Measurements from ENCODE around the gene DAGLA.

DAGLA gene

DNA sequence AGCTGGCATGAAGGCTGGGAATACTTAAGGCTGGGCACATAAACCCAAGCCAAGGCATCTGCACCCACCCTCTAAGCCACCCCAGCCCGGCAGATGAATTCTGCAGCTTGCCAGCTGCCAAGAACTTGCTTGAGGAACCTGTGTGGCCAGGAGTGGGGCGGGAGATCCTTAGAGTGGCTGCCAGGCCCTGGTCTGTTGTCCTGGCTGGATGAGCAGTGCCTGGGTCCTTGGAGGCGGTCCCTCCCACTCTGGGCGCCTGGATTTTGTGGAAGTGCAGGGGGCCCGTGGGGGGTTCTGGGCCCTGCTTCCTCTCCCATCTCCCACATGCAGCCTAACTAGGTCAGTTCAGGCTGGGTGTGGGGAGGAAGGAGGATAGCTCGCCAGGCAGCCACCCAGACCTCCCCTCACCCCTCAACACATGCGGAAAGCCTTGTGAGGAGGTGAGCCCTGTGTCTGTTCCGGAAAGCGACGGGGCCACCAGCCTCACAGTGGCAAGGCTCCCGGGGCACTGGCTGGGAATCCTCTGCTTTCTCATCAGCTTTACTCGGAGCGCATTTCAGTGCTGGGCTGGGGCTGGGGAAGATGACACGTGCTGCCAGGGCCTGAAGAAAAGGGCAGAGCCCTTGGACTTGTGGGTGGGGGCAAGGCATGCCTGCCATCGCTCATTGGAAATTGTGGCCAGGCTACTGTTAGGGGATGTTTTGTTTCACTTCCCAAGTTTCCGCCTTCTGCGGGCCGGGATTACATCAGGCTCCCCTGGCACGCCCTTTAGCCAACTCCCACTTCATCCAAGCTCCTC lies 8.4 kb downstream of the DAGLA start:
- no peak for DNase-seq (ENCODE audit: low read depth in 2 of 2, low spot score in 1 of 2)

DNA sequence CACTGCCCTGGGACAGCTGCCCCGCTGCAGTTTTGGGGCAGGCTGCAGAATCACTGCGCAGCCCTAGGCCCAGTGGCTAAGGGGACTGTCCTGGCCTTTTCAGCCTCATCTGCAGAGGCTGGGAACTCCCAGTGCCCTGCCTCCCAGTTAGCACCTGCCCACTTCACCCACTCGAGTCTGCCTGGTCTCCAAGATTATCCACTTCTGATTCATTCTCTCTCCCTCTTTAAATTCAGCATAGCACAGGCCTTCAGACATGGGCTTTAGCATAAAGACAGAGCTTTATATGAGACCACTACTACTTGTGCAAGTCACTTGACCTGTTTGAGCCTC lies 8.9 kb downstream of the DAGLA start:
- no peak for DNase-seq (ENCODE audit: low read depth in 2 of 2, low spot score in 1 of 2)

DNA sequence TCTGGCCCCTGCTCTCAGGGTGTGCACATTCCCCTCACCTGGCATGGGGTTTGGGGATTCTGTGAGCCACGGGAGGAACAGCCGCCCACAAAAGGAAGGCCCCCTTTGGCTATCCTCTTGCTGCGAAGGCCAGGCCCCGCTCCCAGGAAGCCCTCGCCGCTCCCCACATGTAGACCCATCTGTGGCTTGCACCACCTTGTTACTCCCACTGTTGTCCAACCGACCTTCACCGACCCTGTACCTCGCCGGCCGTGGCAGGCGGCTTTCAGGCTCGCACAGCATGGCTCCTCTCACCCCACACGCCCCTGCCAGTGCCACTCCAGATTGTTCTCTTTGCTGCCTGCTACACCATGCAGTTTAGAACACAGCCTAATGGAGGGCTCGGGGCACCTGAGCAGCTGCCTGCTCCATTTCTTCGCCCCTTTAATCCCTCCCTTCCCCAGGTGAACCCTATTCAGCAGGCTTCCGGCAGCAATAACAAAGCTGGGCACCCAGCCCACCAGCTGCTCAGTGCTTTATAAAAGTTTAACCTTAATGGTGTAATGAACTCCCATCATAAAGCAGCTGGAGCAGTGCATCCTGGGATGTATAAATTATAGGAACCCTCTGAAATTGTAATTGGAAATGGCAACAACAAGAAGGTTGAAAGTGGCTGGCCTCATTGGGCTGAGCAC lies 10.7 kb downstream of the DAGLA start:
- DNase-seq (ENCODE audit: low read depth in 2 of 2, low spot score in 1 of 2) = no peak

GRCh38 chr11:61691380-61692156 lies 11.4 kb downstream of the DAGLA start:
- no peak for DNase-seq (ENCODE audit: low read depth in 2 of 2, low spot score in 1 of 2)

DNA sequence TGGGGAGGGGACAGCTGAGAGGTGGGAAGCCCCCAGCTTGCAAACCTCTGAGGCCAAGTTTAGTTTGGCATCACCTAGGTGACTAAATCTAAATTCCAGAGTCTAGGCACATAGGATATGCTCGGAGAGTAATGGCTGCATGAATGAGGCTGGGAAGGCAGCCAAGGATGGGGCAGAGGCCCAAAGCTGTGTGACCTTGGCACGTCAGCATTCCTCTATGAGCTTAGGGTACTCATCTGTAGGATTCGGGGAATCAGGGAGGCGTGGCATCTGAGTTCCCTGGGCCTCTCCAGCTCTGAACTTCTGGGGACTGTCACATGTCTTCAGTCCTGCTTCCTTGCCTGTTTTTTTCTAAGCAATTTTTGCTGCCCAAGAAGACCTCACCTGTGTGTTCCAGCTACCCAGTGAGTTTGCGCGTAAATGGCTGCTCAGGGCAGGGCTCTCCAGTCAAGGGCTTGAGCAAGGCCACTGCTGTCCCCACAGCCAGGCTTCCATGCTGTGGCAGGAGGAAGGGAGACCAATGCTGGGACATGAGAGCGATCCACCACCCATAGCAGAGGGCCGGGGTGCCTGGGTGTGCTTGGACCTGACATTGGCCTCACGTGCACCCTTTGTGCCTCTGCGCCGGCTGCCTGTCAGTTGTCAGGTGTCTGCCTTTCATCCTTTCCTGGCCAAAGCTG lies 13.9 kb downstream of the DAGLA start:
- DNase-seq (ENCODE audit: low read depth in 2 of 2, low spot score in 1 of 2) = no peak

GRCh38 chr11:61694602-61694939 lies 14.4 kb downstream of the DAGLA start:
- no peak for DNase-seq (ENCODE audit: low read depth in 2 of 2, low spot score in 1 of 2)

DNA sequence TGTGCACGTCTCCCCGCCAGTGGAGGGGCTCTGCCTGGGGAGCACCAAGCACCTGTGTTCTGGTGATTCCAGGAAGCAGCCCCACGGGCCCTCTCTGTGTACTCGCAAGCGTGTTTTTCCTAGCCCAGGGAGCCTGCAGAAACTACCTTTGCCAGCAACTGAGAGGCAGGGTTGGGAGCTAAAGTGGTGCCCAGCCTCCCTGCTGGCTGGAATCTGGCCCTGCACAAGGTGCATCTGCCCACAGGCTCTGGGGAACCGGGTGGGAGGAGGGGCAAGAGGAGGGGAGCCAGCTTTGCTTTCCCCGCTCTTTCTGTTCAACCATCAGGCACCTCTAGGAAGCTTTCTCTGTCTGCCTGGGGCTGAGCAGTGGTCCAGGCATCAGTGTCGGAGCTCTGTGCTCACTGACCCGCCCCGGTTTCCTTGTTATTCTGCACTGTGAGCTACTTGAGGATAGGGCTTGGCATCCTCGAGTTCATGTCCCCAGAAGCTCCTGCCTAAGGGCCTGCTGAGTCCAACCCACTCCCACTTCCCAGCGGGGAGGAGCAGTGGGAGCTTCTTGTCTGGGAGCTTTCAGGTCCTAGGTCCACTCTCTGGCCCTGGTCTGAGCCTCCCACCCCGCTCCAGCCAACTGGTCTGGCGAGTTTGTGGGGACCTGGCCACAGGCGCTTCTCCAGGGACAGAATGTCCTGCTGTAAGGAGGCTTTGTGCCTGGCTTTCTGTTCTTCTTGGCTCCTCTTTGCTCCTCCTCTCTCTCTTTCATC lies 14.9 kb downstream of the DAGLA start:
- DNase-seq (ENCODE audit: low read depth in 2 of 2, low spot score in 1 of 2) = no peak

- peak; percentile 69 to 87 for DNase-seq (ENCODE audit: low read depth in 2 of 2, low spot score in 1 of 2)
Observed at GRCh38 chr11:61695917-61696316, 15.7 kb downstream of the DAGLA start.

- DNase-seq (ENCODE audit: low read depth in 2 of 2, low spot score in 1 of 2) = no peak
Observed at GRCh38 chr11:61696602-61697001, 16.4 kb downstream of the DAGLA start.

- no peak for DNase-seq (ENCODE audit: low read depth in 2 of 2, low spot score in 1 of 2)
Observed at GRCh38 chr11:61697078-61697502, 16.9 kb downstream of the DAGLA start.

GRCh38 chr11:61697764-61698163 lies 17.6 kb downstream of the DAGLA start:
- DNase-seq (ENCODE audit: low read depth in 2 of 2, low spot score in 1 of 2) = no peak

GRCh38 chr11:61698173-61698948 lies 18.2 kb downstream of the DAGLA start:
- DNase-seq (ENCODE audit: low read depth in 2 of 2, low spot score in 1 of 2) = no peak

- no peak for DNase-seq (ENCODE audit: low read depth in 2 of 2, low spot score in 1 of 2)
Observed at GRCh38 chr11:61699737-61700160, 19.6 kb downstream of the DAGLA start.

DNA sequence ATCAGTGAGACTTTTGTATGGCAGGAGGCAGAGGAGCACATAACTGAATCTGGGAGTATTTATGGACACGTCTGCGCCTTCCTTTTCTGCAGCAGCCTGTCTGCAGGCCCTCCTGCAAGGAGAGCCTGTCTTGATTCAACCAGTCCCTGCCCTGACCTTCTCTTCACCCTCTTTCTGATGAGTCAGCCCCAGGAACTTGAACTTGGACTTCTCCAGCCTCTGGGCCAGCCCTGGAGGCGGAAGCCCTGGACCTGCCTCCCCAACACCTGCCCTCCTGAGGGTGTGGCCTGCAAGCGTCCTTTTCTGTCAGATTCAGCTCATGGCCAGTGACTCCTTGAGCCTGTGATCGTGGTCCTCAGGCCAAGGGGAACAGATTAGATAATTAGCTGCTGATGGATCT lies 20.0 kb downstream of the DAGLA start:
- no peak for DNase-seq (ENCODE audit: low read depth in 2 of 2, low spot score in 1 of 2)

DNA sequence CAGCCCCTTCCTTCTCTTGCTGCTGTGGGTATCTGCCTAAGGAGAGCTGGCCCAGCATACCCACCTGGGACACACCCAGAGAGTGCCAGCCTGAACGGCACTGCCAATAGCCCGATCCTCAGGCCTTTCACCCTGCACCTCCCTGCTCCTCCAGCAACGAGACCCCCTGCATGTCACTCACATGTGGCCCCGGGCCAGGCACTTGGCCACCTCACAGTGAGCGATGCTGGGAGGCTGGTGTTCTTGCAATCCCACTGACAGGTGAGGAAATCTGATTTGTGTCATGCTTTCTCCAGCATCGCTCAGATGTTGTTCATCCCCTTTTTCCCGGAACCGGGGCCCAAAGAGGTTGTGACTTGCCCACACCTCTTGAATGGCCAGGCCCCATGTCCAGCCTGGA lies 20.5 kb downstream of the DAGLA start:
- no peak for DNase-seq (ENCODE audit: low read depth in 2 of 2, low spot score in 1 of 2)

GRCh38 chr11:61701242-61701886 lies 21.2 kb downstream of the DAGLA start:
- no peak for DNase-seq (ENCODE audit: low read depth in 2 of 2, low spot score in 1 of 2)

DNA sequence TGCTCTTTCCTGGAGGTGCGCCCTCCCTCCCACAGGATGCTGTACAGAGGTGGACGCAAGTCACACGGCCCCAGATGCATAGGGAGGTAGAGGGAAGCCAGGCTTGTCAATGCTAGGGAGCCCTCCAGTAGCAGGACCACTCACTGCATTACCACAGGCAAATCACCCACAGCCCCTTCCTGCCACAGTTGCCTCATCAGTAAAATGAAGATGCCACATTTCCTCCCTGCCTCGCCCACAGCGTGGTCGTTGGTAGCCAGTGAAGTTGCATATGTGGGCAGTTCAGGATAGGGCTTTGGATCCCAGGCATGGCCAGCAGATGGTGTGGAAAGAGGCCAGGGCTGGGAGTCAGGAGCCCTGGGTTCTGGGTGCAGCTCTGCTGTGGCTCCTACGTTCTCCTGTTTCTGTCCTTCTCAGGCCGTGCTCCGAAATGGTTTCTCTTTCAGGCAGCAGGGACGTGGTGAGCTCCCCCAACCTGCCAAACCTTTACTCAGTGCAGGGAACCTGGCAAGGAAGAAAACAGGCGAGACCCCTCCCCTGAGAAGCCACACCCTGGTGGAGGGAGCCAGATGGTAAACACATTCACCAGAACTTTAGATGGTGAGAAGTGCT lies 22.6 kb downstream of the DAGLA start:
- DNase-seq (ENCODE audit: low read depth in 2 of 2, low spot score in 1 of 2) = no peak

DNA sequence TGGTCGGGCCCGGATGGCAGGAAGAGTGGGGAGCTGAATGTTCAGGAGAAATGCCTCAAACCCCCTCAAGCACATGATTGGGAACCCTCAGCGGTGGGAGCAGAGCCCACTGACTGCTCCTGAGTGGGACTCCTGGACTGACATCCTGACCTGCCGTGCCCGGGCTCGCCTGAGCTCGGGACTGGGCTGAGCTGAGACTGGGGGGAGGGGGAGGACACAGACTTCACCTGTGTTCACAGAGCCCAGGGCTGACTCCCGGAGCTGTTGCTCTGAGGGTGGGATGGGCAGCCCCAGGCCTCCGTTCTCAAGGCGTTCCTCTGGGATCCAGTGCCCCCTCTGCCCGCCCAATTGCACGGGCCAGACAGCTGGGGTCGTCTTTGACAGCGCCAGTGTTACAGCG lies 24.6 kb downstream of the DAGLA start:
- DNase-seq (ENCODE audit: low read depth in 2 of 2, low spot score in 1 of 2) = no peak

Data from stimulated activated CD8-positive, alpha-beta memory T cell treated with anti-CD3 and anti-CD28 coated beads, Interleukin-4, amount 100 ng/mL, for 1 hour (primary cell).